Esophagus muscularis mucosa (tissue), 3 donors: ENCODE data around the gene ATP5F1A.

ENCODE experiments used
- CTCF ChIP-seq, 3 experiments: fragments of 200-600 bp in 2 of 3; fragments of 450-650 bp in 1 of 3; sonication (generic) in 2 of 3; IDR thresholded peaks; one replicate each; pipeline ENCODE4 v1.5.1; 2017 to 2019; ENCODE audit warnings: antibody characterized with exemption in 3 of 3, mild to moderate bottlenecking in 2 of 3, moderate library complexity in 1 of 3
- POLR2A ChIP-seq: fragments of 450-650 bp; IDR thresholded peaks from one replicate; pipeline ENCODE4 v1.6.1; 2017; ENCODE audit warnings: antibody characterized with exemption, moderate library complexity, mild to moderate bottlenecking, low read depth
- POLR2AphosphoS5 ChIP-seq, 2 donors: sonication (generic); formaldehyde crosslinking; IDR thresholded peaks; one replicate each; pipeline ENCODE4 v1.6.1; 2017; ENCODE audit warnings: antibody characterized with exemption in 2 of 2

DNA sequence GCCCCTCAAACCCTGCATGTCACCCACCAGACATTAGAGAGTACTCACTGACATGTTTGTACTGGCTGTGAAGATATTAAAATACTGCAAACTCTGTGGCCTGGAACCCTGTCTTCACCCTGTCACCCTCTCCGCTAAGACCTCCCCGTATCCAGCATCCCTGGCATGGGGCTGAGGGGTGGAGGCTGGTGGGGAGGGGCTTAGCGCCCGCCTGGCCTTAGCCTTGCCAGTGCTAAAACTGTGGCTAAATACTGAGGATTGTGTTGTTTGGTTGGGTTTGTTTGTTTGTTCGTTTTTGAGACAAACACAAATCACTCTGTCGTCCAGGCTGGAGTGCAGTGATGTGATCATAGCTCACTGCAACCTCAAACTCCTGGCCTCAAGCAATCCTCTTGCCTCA, 27.9 kb downstream of the ATP5F1A start:
- TF ChIP-seq CTCF (IDR thresholded peaks at IDR 0.05), result no peak
- TF ChIP-seq POLR2A, result no peak
- no peak for TF ChIP-seq POLR2AphosphoS5 (IDR thresholded peaks at IDR 0.05)
